Panc1 (cell line): ENCODE measurements around the gene NT5C. TPM values are rescaled to one million over a fixed set of nuclear protein-coding genes. Genes with fewer than 3 reads are reported as not detected.
A peak's percentile ranks its signal among the peaks of the same experiment; 100 is the strongest.

Experiments used
- ATAC-seq: fragments of 200-7000 bp; cut with Tn5 transposase; 2 replicates; pipeline ENCODE4 v1.9.1; 2020; ENCODE audit warnings: mild to moderate bottlenecking, moderate library complexity
- BruUV-seq: library from RNA; stranded (reverse); fragments of 400-500 nt; replicated peaks from 2 replicates; lab custom pipeline; 2021; lab: Mats Ljungman, UMichigan
- CTCF ChIA-PET: fragments of 300-600 bp; sonication (Branson Sonifier 250); formaldehyde crosslinking; loops from one replicate; lab custom pipeline; 2022; ENCODE audit warnings: antibody characterized with exemption; lab: Charles Lee
- POLR2A ChIA-PET: fragments of 300-600 bp; sonication (Branson Sonifier 250); formaldehyde crosslinking; loops from one replicate; lab custom pipeline; 2022; ENCODE audit warnings: antibody characterized with exemption; lab: Charles Lee
- DNase-seq: peaks from one replicate; pipeline ENCODE4 v3.0.0-alpha.2; 2010; ENCODE audit warnings: low read depth, low spot score
- H3K27ac ChIP-seq: 2 replicates; pipeline ENCODE4 v1.5.1; 2011; ENCODE audit warnings: mild to moderate bottlenecking, low read length, inconsistent platforms
- H3K27me3 ChIP-seq: fragments of 200-500 bp; sonication (Bioruptor generic); 2 replicates; pipeline ENCODE4 v1.6.0; 2014; ENCODE audit warnings: low read length, inconsistent platforms; ENCODE audit not compliant: control insufficient read depth, insufficient read depth
- H3K36me3 ChIP-seq: fragments of 200-500 bp; sonication (Bioruptor generic); 2 replicates; pipeline ENCODE4 v1.5.1; 2014; ENCODE audit warnings: inconsistent platforms, mild to moderate bottlenecking, low read length, moderate library complexity; ENCODE audit not compliant: control insufficient read depth, insufficient read depth
- H3K4me1 ChIP-seq: 2 replicates; pipeline ENCODE4 v1.5.1; 2011; ENCODE audit warnings: inconsistent platforms, mild to moderate bottlenecking, low read length, moderate library complexity; ENCODE audit not compliant: control insufficient read depth, insufficient read depth
- H3K4me3 ChIP-seq, 2 experiments: 2 replicates each; pipeline ENCODE4 v1.5.1; 2011 to 2012; ENCODE audit warnings: low read depth in 2 of 2, low read length in 2 of 2, mild to moderate bottlenecking in 2 of 2, inconsistent platforms in 1 of 2, moderate library complexity in 1 of 2
- H3K9me3 ChIP-seq: fragments of 200-500 bp; sonication (Bioruptor generic); 2 replicates; pipeline ENCODE4 v1.5.1; 2014; ENCODE audit warnings: low read depth, mild to moderate bottlenecking, inconsistent platforms, low read length, moderate library complexity; ENCODE audit not compliant: control insufficient read depth, insufficient read depth
- CTCF ChIP-seq: fragments of 450-650 bp; IDR thresholded peaks from 2 replicates; pipeline ENCODE4 v1.5.1; 2017; ENCODE audit warnings: mild to moderate bottlenecking
- POLR2AphosphoS5 ChIP-seq: IDR thresholded peaks from 2 replicates; pipeline ENCODE4 v1.6.1; 2012; ENCODE audit warnings: mild to moderate bottlenecking, low read depth, low read length, moderate library complexity
- SIN3A ChIP-seq: IDR thresholded peaks from 2 replicates; pipeline ENCODE4 v1.6.1; 2012; ENCODE audit warnings: low read depth, mild to moderate bottlenecking, low read length, moderate library complexity, borderline replicate concordance; ENCODE audit not compliant: insufficient read depth
- TCF7L2 ChIP-seq: IDR thresholded peaks from 2 replicates; pipeline ENCODE4 v1.6.1; 2011; ENCODE audit warnings: mild to moderate bottlenecking, low read depth, low read length, inconsistent platforms
- in situ Hi-C: cut with HindIII; loops from 2 replicates; pipeline ENCODE4 v1.10.0; 2016; ENCODE audit warnings: low sequenced_read_pairs, low pct_unique_long_range_greater_than_20kb
- intact Hi-C: fragments of 100-400 bp; cut with micrococcal nuclease; formaldehyde crosslinking; loops from one replicate; pipeline ENCODE4 v1.10.0; 2022; ENCODE audit not compliant: unreplicated experiment
- total RNA-seq: library from RNA; stranded (reverse); gene quantifications from one replicate; pipeline ENCODE4 v1.2.1, GENCODE V29; 2021; ENCODE audit not compliant: unreplicated experiment
- TF ChIP-seq, protein P1 (sequence below), 2 experiments: IDR thresholded peaks; 2 replicates each; pipeline ENCODE4 v1.6.1; 2011 to 2012; ENCODE audit warnings: low read depth in 2 of 2, control low read depth in 1 of 2, low read length in 1 of 2, mild to moderate bottlenecking in 1 of 2, moderate library complexity in 1 of 2; ENCODE audit not compliant: insufficient read depth in 1 of 2

NT5C gene
- total RNA-seq, 1 experiment from 2014 or later, result 63.4 TPM

DNA sequence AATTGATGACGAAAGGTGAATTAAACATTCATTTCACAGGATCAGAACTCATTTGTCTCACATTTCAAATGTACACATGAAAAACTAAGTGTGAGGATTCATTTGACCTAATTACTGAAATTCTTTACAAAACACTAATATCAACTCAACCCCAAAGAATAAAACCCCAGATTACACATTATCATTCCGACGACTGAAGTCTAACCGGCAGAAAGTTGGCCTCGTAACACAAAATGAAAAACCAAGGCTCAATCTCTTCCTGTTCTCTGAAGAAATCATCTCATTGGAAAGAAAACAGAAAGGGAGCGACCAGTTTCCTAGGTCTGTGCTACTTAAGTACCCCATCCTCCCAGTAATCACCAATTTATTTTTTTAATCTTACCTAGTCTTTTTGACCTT, 21.0 kb upstream of the NT5C start:
- CTCF ChIA-PET, result no interaction called here
- TSS peak; percentile 84 for BruUV-seq

DNA sequence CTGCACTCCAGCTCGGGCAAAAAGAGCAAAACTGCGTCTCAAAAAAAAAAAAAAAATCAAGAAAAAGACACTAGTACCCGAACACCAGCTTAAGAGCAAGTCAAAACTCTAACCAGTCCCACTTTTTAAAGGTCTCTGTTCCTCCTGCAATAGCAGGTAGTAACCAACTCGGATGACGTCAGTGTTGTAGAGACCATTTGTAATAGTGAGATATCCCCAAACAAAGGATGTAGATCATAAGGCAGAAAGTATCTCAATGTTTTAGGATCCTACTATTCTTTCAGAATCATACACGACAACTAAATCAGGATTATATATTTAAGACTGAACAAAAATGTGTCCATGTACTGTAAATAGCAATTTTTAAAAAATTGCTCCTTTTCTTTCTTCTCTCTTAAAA, 20.4 kb upstream of the NT5C start:
- Histone ChIP-seq H3K4me3 (peak overlapping the region; percentile 84 to 85), H3K4me1 (peaks cover 11% of the 10 kb centered on the region), H3K9me3 (no peaks in the 10 kb centered on the region), H3K27me3 (no peaks in the 10 kb centered on the region), H3K27ac (peak overlapping the region; percentile 92), H3K36me3 (peaks cover 24% of the 10 kb centered on the region)
- TF ChIP-seq CTCF, result no peak
- no peak for TF ChIP-seq SIN3A
- TF ChIP-seq, protein P1, sequence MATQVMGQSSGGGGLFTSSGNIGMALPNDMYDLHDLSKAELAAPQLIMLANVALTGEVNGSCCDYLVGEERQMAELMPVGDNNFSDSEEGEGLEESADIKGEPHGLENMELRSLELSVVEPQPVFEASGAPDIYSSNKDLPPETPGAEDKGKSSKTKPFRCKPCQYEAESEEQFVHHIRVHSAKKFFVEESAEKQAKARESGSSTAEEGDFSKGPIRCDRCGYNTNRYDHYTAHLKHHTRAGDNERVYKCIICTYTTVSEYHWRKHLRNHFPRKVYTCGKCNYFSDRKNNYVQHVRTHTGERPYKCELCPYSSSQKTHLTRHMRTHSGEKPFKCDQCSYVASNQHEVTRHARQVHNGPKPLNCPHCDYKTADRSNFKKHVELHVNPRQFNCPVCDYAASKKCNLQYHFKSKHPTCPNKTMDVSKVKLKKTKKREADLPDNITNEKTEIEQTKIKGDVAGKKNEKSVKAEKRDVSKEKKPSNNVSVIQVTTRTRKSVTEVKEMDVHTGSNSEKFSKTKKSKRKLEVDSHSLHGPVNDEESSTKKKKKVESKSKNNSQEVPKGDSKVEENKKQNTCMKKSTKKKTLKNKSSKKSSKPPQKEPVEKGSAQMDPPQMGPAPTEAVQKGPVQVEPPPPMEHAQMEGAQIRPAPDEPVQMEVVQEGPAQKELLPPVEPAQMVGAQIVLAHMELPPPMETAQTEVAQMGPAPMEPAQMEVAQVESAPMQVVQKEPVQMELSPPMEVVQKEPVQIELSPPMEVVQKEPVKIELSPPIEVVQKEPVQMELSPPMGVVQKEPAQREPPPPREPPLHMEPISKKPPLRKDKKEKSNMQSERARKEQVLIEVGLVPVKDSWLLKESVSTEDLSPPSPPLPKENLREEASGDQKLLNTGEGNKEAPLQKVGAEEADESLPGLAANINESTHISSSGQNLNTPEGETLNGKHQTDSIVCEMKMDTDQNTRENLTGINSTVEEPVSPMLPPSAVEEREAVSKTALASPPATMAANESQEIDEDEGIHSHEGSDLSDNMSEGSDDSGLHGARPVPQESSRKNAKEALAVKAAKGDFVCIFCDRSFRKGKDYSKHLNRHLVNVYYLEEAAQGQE (IDR thresholded peaks at IDR 0.05; ENCODE audit: insufficient read depth in 1 of 2, low read depth in 2 of 2, low read length in 1 of 2), result no peak
- no peak for TF ChIP-seq POLR2AphosphoS5
- TF ChIP-seq TCF7L2, result no peak
- CTCF ChIA-PET, result no interaction called here
- POLR2A ChIA-PET, result interaction anchor here (0.6 kb wide), 1 partner anchor 20 kb away, joined by 15 read pairs; no protein-coding TSS in a partner anchor
- ATAC-seq (no peak), DNase-seq (no peak)
- intact Hi-C loops (no loop called here), in situ Hi-C loops (no loop called here)
- no TSS peak for BruUV-seq

More for the DNA sequence above, 21.0 kb upstream of the NT5C start:
- H3K27ac ChIP-seq, result peak overlapping the region; percentile 92
- DNase-seq, result no peak
- H3K4me3 ChIP-seq, result peak overlapping the region; percentile 84 to 85
- POLR2A ChIA-PET, result no interaction called here
- intact Hi-C loops, result no loop called here
- in situ Hi-C loops, result no loop called here
- H3K9me3 ChIP-seq, result no peaks in the 10 kb centered on the region
- H3K36me3 ChIP-seq, result peaks cover 19% of the 10 kb centered on the region
- ATAC-seq, result no peak
- no peaks in the 10 kb centered on the region for H3K27me3 ChIP-seq
- peaks cover 12% of the 10 kb centered on the region for H3K4me1 ChIP-seq
- no peak for TF ChIP-seq TCF7L2
- TF ChIP-seq SIN3A, result 0 out of 2 replicates have a peak, but pooled peaks have one; percentile 2

- TF ChIP-seq CTCF (no peak), SIN3A (no peak), POLR2AphosphoS5 (no peak), TCF7L2 (no peak)
- TF ChIP-seq, protein P1 (IDR thresholded peaks at IDR 0.05; ENCODE audit: insufficient read depth in 1 of 2, low read depth in 2 of 2, low read length in 1 of 2), result no peak
- in situ Hi-C loops (no loop called here), intact Hi-C loops (no loop called here)
- Histone ChIP-seq H3K4me3 (no peak overlapping the region), H3K4me1 (peaks cover 3% of the 10 kb centered on the region; the same call in 1 of the 2 replicates), H3K27me3 (no peaks in the 10 kb centered on the region), H3K36me3 (peaks cover 27% of the 10 kb centered on the region), H3K27ac (peak overlapping the region; percentile 10; the same call in 1 of the 2 replicates), H3K9me3 (no peaks in the 10 kb centered on the region)
- BruUV-seq, result no TSS peak
- CTCF ChIA-PET, result no interaction called here
- ATAC-seq, result no peak
- DNase-seq, result no peak
- POLR2A ChIA-PET, result interaction anchor here (0.6 to 0.7 kb wide), 2 partner anchors 15 to 37 kb away, joined by 3 to 10 read pairs; no protein-coding TSS in a partner anchor
Measured at GRCh38 chr17:75147878-75148546, 16.5 kb upstream of the NT5C start.
